NCI-H2107 treated with DMSO at 0.1 percent for 48 hours (cell line): ENCODE results near the gene VRK3.

Experiments
- DNase-seq: peaks from one replicate; lab custom pipeline; 2025; ENCODE audit not compliant: unreplicated experiment; lab: John Stamatoyannopoulos, UW

The VRK3 gene

DNA sequence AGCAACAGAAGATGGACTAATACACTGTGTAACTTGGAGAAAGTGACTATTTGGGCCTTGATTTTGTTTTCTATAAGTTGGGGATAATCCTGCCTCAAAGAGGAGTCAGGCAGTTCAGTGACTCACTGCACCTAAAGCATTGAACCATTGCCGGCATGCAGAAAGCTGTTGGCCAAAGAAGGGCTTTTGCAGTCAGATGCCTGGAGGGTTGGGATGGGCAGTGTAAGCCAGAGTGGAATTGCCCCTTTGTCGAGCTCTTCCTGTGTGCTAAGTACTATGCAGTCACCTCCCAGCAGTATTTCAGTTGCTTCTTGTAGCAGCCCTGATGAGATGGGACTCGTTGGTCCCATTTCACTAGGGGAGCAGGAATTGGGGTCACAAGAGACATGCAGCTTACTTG is 11.7 kb upstream of the VRK3 start:
- DNase-seq: no peak

DNA sequence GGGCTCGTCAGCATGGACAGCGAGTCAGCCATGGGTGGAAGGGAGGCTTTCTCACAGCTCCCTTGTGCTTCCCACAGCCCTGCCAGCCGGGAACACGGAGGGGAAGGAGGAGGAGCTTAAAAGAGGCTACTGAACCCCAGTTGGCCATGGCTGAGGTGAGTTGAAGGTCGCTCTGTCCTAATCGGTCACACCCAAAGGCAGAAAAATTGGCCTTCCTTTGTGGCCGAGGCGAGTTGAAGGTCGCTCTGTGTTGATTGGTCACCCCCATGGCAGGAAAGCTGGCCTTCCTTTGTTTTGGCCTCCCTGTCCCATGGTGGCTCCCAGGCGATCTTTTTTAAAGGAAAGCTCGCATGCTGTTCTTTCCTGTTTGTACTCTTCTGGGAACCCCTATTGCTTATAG is 5.8 kb upstream of the VRK3 start:
- DNase-seq: no peak

DNA sequence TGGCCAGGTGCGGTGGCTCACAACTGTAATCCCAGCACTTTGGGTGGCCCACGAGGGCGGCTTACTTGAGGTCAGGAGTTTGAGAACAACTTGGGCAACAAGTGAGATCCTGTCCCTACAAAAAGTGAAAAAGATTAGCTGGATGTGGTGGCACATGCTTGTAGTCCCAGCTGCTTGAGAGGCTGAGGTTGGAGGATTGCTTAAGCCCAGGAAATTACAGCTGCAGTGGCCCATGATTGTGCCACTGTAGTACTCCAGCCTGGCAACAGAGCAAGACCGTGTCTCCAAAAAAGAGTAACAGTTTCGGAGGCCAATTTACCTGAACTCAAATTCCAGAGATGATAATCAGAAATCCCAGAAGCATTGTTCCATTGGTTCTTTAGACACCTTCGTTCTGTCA is 5.1 kb upstream of the VRK3 start:
- no peak for DNase-seq

DNA sequence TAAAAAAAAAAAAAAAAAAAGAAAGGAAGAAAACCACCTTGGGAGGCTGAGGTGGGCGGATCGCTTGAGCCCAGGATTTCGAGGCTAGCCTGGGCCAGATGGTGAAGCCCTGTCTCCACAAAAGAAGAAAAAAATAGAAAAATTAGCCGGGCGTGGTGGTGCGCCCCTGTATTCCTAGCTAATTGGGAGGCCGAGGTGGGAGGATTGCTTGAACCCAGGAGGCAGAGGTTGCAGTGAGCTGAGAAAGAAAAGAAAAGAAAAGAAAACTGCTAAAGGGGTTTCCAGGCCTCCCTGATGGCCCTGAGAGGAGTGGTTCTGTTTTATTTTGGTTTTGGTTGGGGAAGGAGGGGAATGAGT is 1.4 kb upstream of the VRK3 start:
- DNase-seq: no peak

DNA sequence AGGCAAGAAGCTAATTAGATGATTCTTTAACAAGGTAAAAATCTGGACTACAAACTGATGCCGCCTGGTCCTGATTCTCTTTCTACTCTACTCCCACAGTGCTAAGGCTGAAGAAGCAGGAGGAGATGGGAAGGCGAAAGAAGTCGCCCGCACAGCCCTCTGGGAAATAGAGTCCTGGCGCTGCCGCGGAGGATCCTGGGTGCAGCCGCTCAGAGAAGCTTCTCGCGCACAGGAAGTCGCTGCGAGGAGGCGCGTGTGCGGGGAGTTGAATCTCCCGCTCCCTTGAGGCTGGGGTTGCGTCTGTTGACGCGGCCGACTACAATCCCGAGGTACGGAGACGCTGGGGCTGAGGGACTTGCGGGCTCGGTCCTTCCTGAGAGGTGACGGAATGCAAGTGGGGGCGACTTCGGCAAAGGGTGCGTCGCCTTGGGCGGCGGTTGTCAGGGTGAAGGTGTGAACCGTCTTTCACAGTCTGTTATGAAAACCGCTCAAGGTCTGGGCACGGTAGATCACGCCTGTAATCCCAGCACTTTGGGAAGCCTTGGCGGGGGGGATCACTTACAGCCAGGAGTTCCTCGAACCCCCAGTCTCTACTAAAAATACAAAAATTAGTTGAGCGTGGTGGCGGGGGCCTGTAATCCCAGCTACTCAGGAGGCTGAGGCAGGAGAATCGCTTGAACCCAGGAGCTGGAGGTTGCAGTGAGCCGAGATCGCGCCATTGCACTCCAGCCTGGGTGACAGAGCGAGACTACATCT is 800 bp upstream of the VRK3 start, which contains the start of gene ZNF473:
ZNF473 (plus strand) TSS at position 212 of the 756 bp plus-strand sequence. CDS start 5,078 bp downstream, outside the sequence.
- DNase-seq: no peak

DNA sequence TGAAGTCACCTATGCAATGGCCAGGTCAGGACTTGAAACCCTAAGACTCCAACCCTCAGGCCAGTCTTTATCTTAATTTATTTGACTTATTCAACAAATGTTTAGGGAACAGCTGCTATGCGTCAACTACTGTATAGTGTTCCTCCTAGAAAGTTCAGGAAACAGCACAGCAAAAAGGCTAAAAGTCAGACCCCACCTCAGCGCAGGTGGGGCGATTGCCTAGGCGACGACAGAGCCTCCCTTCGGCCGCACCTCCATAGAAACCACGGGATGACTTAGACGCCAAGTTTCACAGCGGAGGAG is 502 bp downstream of the VRK3 start:
- no peak for DNase-seq

DNA sequence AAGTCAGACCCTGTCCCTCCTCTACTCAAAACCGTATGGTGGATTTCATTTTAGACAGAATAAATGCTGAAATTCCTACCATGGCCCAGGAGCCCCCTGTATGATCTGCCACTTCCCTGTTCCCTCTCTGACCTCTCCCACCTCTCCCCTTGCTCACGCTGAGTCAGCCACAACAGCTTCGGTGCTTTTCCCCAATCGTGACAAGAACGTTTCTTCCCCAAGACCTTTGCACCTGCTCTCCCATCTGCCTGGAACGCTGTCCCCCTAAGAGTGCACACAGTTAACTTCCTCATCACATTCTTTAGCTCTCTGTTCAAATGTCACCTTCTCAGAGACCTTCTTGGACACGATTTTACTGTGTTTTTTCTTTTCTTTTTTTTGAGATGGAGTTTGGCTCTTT is 2.3 kb downstream of the VRK3 start:
- no peak for DNase-seq

DNA sequence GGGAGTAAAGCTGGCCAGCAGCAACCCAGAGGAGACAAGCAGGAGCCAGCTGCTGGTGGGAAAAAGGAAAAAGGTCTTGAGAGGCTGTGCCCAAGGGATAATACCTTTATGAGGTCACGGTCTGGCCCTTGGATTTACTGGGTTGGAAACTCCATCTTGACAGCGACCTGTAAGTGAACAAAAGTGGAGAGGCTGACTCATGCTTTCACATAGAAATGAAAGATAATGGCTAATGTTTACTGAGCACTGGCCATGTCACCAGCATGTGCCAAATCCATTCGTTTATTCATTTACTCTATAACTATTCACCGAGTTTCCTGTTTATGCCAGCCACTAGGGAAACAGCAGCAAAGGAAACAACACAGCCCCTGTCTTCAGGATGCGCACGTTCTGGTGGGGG is 4.7 kb downstream of the VRK3 start:
- no peak for DNase-seq

DNA sequence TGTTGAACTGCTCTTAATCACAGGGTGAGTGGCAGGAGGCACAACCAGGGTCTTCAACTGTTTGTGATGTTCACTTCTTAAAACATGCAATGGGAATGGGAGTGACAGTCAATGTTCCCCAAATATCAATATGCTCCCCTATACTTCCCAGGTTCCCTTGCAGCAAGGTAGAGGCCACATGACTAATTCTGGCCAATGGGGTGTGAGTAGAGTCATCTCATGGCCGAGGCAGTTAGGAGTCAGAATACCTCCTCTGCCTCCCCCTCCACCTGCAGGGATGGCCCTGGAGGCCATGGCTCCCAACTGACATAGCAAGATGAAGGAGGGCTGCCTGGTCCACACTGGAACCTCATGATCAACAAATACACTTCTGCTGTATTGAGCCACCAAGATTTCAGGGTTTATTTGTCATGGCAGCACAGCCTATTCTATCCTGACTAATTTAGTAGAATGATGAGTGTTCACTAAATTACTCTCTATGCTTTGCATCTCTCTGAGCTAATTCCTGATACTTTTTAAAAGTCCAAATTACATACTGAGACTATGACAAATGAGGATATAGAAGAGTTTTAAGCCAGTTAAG is 8.9 kb downstream of the VRK3 start:
- DNase-seq: no peak

DNA sequence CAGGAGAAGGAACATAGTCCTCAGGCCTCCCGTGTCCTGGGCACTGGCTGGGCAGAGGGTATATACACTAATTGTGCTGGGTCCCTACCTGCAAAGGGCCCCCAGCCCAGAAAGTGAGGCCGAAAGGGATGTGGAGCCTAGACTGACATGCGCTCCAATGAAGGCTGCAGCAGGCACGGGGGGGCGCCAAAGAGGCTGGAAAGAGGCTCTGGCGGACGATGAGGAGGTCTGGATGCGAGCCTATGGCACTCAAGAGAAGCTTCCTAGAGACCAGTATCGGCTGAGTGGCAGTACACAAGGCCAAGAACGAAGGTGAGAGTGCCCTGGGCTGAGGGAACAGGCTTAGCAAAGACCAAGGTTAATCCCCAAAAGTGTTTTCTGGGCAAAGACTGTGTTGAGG is 16.6 kb downstream of the VRK3 start:
- no peak for DNase-seq

DNA sequence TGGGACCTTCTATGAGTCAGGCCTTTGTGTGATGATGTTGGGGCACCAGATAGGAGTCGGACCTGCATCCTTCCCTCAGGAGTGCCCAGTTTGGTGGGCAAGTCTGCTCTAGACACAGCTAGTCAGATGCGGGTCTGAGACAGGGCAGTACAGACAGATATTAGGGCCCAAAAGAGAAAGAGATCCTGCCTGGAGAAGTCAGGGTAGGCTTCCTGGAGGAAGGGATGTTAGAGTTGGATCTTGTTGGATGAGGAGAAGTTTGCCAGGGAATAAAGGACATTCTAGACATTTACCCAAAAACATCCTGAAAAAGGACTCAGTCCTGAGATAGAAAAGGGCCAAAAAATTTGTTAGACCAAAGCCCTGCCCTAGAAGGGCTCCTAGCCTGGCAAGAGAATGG is 17.2 kb downstream of the VRK3 start:
- DNase-seq: no peak

DNA sequence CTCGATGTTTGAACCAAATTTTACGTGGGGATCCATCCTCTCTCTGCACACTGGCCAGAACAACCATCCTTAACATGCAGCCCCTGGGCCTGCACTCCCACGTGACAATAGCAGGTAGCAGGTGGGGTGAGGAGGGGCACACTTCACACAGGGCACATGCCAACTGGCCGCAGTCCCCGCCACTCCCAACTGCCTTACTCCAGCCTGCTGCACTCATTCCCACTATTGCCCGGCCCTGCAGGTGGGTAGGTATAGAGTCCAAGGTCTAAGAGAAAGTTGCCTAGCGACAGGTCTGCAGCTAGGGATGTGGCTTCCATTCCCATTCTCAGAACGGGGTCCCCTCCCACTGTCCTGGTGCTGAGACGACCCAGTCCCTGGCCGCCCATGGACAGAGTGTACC is 18.0 kb downstream of the VRK3 start:
- DNase-seq: no peak

DNA sequence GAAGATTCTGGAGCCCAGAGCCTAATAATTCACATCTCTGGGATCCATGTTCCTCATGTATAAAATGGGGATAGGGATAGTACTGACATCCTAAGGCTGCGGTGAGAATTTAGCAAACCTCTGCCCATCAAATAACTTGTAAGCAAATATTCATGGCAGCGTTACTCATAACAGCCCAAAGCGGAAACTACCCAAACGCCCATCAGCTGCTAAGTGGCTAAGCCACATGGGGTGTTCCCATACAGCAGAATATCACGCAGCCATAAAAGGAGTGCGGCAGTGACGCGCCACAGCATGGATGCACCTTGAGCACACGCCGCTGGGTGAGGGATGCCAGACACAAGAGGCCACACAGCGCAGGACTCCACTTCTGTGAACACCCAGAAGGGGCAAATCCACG is 19.7 kb downstream of the VRK3 start:
- DNase-seq: no peak

DNA sequence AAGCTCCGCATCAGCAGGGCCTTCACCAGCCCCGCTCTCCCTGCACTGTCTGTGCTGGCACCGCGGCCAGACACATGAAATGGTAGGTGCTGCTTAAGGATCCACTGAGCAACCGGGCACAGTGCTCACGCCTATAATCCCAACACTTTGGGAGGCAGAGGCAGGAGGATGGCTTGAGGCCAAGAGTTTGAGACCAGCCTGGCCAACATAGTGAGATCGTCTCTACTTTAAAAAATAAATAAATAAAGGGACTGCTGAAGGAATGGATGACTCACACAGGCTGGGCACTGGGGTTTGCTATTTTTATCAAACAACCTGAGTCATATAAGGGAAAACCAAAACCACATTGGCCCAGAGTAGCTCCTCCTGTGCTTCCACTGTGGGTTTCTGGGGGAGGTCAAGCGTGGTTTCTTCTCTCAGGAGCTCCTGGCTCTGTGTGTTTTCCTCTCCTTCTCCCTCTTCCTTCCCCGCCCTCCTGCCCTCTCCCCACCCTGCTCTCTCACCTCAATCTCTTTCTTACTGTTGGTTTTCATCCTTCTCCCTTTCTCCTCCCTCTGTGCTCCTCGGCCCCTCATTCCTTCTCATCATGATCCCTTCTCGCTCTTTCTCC is 21.3 kb downstream of the VRK3 start:
- DNase-seq: no peak

DNA sequence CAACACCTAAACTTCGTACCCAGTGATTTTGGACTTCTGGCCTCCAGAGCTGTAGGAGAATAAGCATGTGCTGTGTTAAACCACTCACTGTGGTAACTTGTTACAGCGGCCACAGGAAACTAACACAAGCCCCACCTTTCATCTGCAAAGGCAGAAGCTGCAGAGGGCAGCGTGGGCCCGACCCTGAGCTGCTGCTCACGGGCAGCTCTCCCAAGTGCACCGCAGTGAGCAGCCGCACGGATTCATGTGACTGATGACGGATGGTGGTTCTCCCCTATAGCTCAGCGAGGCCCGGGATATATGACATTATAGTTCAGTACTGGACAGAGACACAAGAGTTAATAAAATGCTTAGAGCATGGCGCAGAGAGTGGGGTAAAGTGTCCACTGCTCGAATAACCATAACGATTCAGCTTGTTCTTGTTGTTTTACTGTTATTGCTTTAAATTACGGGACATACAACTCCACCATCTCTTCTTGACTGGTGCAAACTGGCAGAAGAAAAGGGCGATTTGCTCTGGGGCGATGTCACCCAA is 21.9 kb downstream of the VRK3 start:
- DNase-seq: no peak

DNA sequence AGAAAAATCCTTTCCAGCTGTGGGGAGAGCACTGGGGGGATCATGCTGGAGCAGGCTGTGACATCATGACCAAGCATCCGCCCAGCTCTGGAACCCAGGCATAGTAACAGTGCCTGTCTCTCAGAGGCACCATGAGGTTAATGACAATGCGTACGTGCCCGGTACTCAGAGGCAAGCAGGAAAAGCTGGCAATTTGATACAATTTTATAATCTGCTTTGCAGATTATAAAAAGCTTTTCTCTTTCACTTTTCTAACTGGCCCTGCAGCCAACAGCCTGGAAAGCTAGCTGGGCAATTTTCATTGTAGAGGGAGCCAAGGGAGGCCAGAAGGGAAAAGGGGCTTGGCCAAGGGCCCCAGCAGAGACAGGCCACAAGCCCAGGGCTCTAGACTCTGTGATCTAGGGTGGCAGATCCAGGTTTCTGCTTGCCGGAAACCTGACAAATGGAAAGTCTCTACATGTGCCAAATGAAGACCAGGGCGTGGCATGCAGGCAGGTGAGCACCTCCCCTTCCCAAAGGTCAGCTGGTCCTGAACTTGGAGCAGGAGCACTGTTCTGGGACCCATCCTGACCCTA is 22.7 kb downstream of the VRK3 start:
- DNase-seq: no peak

DNA sequence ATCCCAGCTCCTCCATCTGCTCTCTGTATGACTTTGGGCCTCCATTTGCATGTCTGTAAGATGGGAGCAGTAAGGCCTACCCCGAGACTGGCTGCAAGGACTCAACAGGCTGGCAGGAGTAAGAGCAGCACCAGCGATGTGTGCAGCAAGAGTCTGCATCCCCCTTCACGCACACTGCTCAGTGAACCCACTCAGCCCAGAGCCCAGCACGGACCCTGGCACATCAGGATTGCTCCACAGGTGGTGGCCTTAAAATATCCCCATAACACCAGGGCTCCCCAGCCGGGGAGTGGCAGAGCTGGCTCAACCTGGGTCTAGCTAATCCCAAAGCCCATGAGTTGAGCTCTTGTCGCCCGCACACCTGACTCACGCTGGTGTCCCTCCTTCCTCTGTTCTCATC is 23.4 kb downstream of the VRK3 start:
- no peak for DNase-seq

DNA sequence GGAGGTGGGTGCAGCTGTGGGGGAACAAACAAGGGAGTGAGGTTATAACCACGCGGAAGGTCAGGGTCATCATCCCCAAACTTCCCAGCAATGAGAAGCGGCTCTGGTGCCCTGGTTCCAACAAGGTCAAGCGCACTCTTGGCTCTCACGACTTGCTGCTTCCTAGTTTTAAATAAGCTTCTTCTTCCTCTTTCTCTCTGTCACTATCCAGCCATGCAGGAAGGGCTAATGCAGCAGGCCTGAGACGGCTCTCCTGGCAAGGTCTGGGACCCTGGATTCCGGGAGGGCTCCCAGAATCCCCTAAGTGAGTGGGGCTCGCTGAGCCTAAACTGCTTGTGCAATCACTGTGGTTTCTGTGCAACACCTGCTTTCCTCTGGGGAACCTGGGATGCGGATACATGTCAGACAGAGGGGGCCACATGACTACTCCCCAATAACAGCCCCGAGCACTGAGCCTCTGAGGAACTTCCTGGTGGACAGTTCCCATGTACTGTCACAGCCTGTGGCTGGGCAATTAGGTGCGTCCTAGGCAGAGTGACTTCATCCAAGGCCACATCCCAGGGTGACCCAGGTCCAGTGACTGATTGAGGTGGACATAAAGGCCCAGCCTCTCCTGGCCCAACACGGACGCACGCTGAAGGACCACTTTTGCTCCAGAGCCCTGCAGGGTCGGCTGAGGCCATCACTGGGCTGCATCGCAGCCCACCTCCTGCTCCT is 24.2 kb downstream of the VRK3 start:
- no peak for DNase-seq

DNA sequence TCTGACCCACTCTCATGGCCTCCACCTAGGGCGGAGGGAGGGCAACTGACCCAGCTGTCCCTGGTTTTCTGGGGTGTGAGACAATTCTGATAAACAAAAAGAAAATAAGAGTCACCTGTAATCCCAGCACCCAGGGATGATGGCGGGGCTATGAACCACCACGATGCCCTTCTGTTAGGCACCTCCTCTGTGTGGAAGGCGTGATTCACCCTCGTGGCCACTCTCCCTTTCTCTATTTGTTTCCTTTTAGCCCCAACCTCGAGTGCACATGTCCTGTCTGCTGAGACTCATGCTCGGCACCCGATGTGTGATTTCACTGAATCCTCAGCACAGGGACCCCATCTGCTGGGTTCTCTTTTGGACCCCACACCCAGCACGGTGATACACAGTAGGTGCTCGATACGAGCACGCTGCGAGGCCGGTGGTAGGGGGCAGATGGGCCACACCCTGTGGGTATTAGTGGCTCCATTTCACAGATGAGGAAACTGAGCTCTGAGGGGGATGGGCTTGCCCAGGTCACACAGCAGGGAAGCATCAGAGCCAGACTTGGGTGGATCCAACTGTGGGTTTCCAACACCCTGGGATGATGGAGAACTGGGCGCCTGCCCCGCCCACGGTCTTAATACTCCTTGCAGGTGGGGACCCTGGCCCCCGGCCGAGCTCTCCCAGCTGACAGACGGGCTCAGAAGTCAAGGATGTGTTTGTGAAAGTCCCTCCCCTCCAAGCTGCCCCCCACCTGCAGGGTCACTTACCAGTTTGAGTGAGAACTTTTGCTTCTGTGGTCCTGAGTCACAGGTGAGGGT is 24.9 kb downstream of the VRK3 start:
- DNase-seq: no peak

DNA sequence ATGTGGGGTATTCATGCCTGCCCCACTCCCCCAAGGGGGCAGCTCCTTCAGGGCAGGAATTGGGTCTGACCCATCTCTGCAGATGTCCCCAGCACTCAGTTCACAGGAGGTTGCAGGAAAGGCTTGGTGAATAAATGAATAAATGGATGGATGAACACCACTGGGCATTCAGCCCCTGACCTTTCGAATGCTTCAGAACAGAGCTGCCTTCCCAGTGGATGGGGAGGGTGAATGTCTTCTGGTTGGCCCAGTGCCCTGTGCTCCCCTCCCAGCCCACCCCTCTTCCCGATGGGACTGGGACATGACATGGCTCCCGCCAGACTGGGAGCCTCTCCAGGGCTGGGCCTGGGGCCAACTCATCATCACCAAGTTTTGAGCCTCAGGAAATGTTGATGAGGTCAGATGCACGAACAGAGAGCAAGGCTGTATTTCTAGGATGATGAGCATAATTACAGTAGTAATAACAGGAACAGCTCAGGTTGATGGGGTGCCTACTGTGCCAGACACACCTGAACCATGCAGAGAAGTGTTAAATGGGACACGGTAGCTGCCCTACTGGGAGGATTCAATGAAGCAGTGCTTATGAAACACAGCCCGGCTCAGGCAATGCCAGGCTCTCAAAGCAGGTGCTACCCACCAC is 25.7 kb downstream of the VRK3 start:
- DNase-seq: no peak
